Endothelial cell of umbilical vein (primary cell): ENCODE data around the gene TPST1. TPM values are rescaled to one million over a fixed set of nuclear protein-coding genes. Genes with fewer than 3 reads are reported as not detected.

Experiments
- BruUV-seq: library from RNA; stranded (reverse); fragments of 400-500 nt; replicated peaks from 2 replicates; lab custom pipeline; 2021; lab: Mats Ljungman, UMichigan
- CTCF ChIA-PET: fragments of 300-600, 350-600 bp; sonication (Branson Sonifier 250); formaldehyde crosslinking; loops from one replicate; lab custom pipeline; 2021; ENCODE audit warnings: antibody characterized with exemption, inconsistent platforms; lab: Charles Lee
- POLR2A ChIA-PET: fragments of 300-600, 350-600 bp; sonication (Branson Sonifier 250); formaldehyde crosslinking; loops from one replicate; lab custom pipeline; 2021; ENCODE audit warnings: antibody characterized with exemption, inconsistent platforms; lab: Charles Lee
- DNase-seq: peaks from one replicate; pipeline ENCODE4 v3.0.0-alpha.2; 2011; ENCODE audit warnings: low read depth, low spot score
- FAIRE-seq: peaks from 2 replicates; lab custom pipeline; 2011; peaks lifted over from hg19 to GRCh38; lab: Jason Lieb, UNC
- H2AFZ ChIP-seq: 2 replicates; pipeline ENCODE4 v1.6.0; 2012; ENCODE audit warnings: low read depth, low read length, control low read depth, inconsistent platforms
- H3K27ac ChIP-seq: 2 replicates; pipeline ENCODE4 v1.5.1; 2011; ENCODE audit warnings: low read depth, mild to moderate bottlenecking, control low read depth, low read length, moderate library complexity; ENCODE audit not compliant: insufficient read depth
- H3K27me3 ChIP-seq, 2 experiments: 2 replicates each; pipeline versions ENCODE4 v1.6.0 to v1.6.1; 2011; ENCODE audit warnings: low read length in 2 of 2, mixed read lengths in 1 of 2; ENCODE audit not compliant: control insufficient read depth in 2 of 2, insufficient read depth in 2 of 2
- H3K36me3 ChIP-seq, 2 experiments: 2 replicates in 1 of 2; 3 replicates in 1 of 2; pipeline ENCODE4 v1.5.1; 2011; ENCODE audit warnings: low read length in 2 of 2, mild to moderate bottlenecking in 1 of 2, moderate library complexity in 1 of 2; ENCODE audit not compliant: control insufficient read depth in 2 of 2, insufficient read depth in 2 of 2; ENCODE audit errors: extremely low read depth in 1 of 2
- H3K4me1 ChIP-seq: 3 replicates; pipeline ENCODE4 v1.5.1; 2011; ENCODE audit warnings: mild to moderate bottlenecking, low read length; ENCODE audit not compliant: control insufficient read depth, insufficient read depth; ENCODE audit errors: extremely low read depth
- H3K4me2 ChIP-seq: 2 replicates; pipeline ENCODE4 v1.6.1; 2011; ENCODE audit warnings: low read length, control low read depth, mixed read lengths; ENCODE audit not compliant: insufficient read depth
- H3K4me3 ChIP-seq, 3 experiments: fragments of 200-600 bp in 1 of 3; sonication (generic), shearing (Covaris generic) in 1 of 3; replicated peaks in 1 of 3; 2 replicates each; pipeline ENCODE4 v1.5.1; 2011 to 2016; ENCODE audit warnings: control low read depth in 3 of 3, low read length in 3 of 3, mild to moderate bottlenecking in 2 of 3, inconsistent platforms in 1 of 3, low read depth in 1 of 3, moderate library complexity in 1 of 3; ENCODE audit not compliant: insufficient read depth in 1 of 3
- H3K79me2 ChIP-seq: 2 replicates; pipeline ENCODE4 v1.6.0; 2012; ENCODE audit warnings: low read length, inconsistent platforms; ENCODE audit not compliant: control insufficient read depth, insufficient read depth
- H3K9ac ChIP-seq: replicated peaks from 2 replicates; pipeline ENCODE3; 2011; ENCODE audit warnings: low read length, control low read depth; ENCODE audit not compliant: insufficient read depth; ENCODE audit errors: extremely low read depth
- H3K9me1 ChIP-seq: replicated peaks from 3 replicates; pipeline ENCODE4 v1.6.0; 2011; ENCODE audit warnings: mild to moderate bottlenecking, low read length; ENCODE audit not compliant: control insufficient read depth, insufficient read depth; ENCODE audit errors: extremely low read depth
- H3K9me3 ChIP-seq: replicated peaks from 2 replicates; pipeline ENCODE4 v1.5.1; 2012; ENCODE audit warnings: low read length, inconsistent platforms; ENCODE audit not compliant: control insufficient read depth, insufficient read depth
- H4K20me1 ChIP-seq: replicated peaks from 2 replicates; pipeline ENCODE3; 2011; ENCODE audit warnings: mild to moderate bottlenecking, low read length; ENCODE audit not compliant: control insufficient read depth, insufficient read depth; ENCODE audit errors: extremely low read depth
- CTCF ChIP-seq, 2 donors: IDR thresholded peaks; 1 replicate in 1 of 2; 2 replicates in 1 of 2; pipeline ENCODE4 v1.5.1; 2011; ENCODE audit warnings: low read length in 2 of 2, mild to moderate bottlenecking in 2 of 2, moderate library complexity in 2 of 2, control low read depth in 1 of 2, inconsistent platforms in 1 of 2, low read depth in 1 of 2; ENCODE audit not compliant: insufficient read depth in 1 of 2; ENCODE audit errors: extremely low read depth in 1 of 2
- EZH2 ChIP-seq: IDR thresholded peaks from 2 replicates; pipeline ENCODE4 v1.6.1; 2012; ENCODE audit warnings: borderline replicate concordance, low read depth, mild to moderate bottlenecking, moderate library complexity, low read length, inconsistent platforms; ENCODE audit not compliant: severe bottlenecking
- FOS ChIP-seq: IDR thresholded peaks from 2 replicates; pipeline ENCODE4 v1.6.1; 2011; ENCODE audit warnings: mild to moderate bottlenecking, low read length, moderate library complexity, borderline replicate concordance; ENCODE audit not compliant: insufficient read depth
- GATA2 ChIP-seq: IDR thresholded peaks from 2 replicates; pipeline ENCODE4 v1.7.0; 2011; ENCODE audit warnings: low read depth, mild to moderate bottlenecking, moderate library complexity, mixed read lengths, low read length; ENCODE audit not compliant: insufficient read length, insufficient read depth
- JUN ChIP-seq: IDR thresholded peaks from 2 replicates; pipeline ENCODE4 v1.6.1; 2011; ENCODE audit warnings: borderline replicate concordance, low read depth; ENCODE audit not compliant: insufficient read length, insufficient read depth
- MYC ChIP-seq: IDR thresholded peaks from one replicate; pipeline ENCODE4 v1.6.1; 2011; ENCODE audit warnings: mild to moderate bottlenecking, low read depth, low read length
- POLR2A ChIP-seq: IDR thresholded peaks from 2 replicates; pipeline ENCODE4 v1.6.1; 2012; ENCODE audit warnings: low read depth, mild to moderate bottlenecking, control low read depth, low read length
- POLR2AphosphoS5 ChIP-seq: IDR thresholded peaks from 2 replicates; pipeline ENCODE4 v1.6.1; 2012; ENCODE audit warnings: low read depth, mild to moderate bottlenecking, control low read depth, low read length, moderate library complexity; ENCODE audit not compliant: insufficient read depth
- dilution Hi-C: fragments of 300-500 bp; cut with MboI; formaldehyde crosslinking; loops from one replicate; pipeline ENCODE4 v1.15.0; 2019; ENCODE audit warnings: low sequenced_read_pairs; ENCODE audit not compliant: extremely low pct_ligation_motif_present
- intact Hi-C: fragments of 100-400 bp; cut with micrococcal nuclease; formaldehyde crosslinking; loops from one replicate; pipeline ENCODE4 v1.10.0; 2022
- polyA plus RNA-seq, 4 experiments: library from polyadenylated mRNA; depleted of rRNA in 3 of 4; stranded (reverse) in 3 of 4; unstranded in 1 of 4; fragments of >200 nt; gene quantifications; 2 replicates each; pipeline versions ENCODE4 v1.2.1 to v1.2.3, GENCODE V29; 2011 to 2012; ENCODE audit warnings: missing spikeins in 1 of 4
- total RNA-seq: library from RNA; stranded (reverse); gene quantifications from 2 replicates; pipeline ENCODE4 v1.2.3, GENCODE V29; 2021
- TF ChIP-seq, protein P1 (sequence below): IDR thresholded peaks from 2 replicates; pipeline ENCODE4 v1.6.1; 2011; ENCODE audit not compliant: insufficient read depth, insufficient read length

The TPST1 gene
- total and polyA plus RNA-seq, 2 donors (not counting 3 experiments of a cell fraction or from before 2014, with no cell fraction given): 18.7 to 21.0 TPM

GRCh38 chr7:66308411-66308810 lies 103.3 kb downstream of the TPST1 start:
- Histone ChIP-seq H3K4me1 (peaks cover 49% of the 10 kb centered on the region), H3K79me2 (no peaks in the 10 kb centered on the region), H2AFZ (no peak overlapping the region), H3K9me1 (no peaks in the 10 kb centered on the region), H3K27ac (peak overlapping the region; percentile 86), H3K36me3 (no peaks in the 10 kb centered on the region), H3K4me2 (peak overlapping the region; percentile 33), H3K4me3 (no peak overlapping the region), H3K9ac (peak overlapping the region; percentile 27), H4K20me1 (no peaks in the 10 kb centered on the region), H3K9me3 (no peaks in the 10 kb centered on the region), H3K27me3 (no peaks in the 10 kb centered on the region)
- CTCF ChIA-PET: interaction anchor here (0.7 to 2.0 kb wide), 4 partner anchors 42 to 105 kb away, joined by 3 to 4 read pairs (median 4); partner anchors contain the start of gene TPST1
- dilution Hi-C loops: no loop called here
- intact Hi-C loops: no loop called here
- peak; percentile 64 for DNase-seq
- FAIRE-seq: peak; percentile 68
- no TSS peak for BruUV-seq
- TF ChIP-seq POLR2A: no peak
- TF ChIP-seq MYC: no peak
- TF ChIP-seq FOS: peak; percentile 30
- TF ChIP-seq, protein P1, sequence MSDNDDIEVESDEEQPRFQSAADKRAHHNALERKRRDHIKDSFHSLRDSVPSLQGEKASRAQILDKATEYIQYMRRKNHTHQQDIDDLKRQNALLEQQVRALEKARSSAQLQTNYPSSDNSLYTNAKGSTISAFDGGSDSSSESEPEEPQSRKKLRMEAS: peak; percentile 42
- no peak for TF ChIP-seq EZH2
- TF ChIP-seq JUN: peak; percentile 49
- POLR2A ChIA-PET: no interaction called here

- H3K4me1 ChIP-seq: peaks cover 30% of the 10 kb centered on the region
- no peaks in the 10 kb centered on the region for H3K27me3 ChIP-seq
- no peak overlapping the region for H3K4me3 ChIP-seq
- no peaks in the 10 kb centered on the region for H3K79me2 ChIP-seq
- DNase-seq (no peak), FAIRE-seq (no peak)
- no peak overlapping the region for H3K27ac ChIP-seq
- ChIA-PET CTCF (interaction anchor here (0.6 to 1.0 kb wide), 2 partner anchors 52 to 245 kb away, joined by 3 read pairs; no protein-coding TSS in a partner anchor), POLR2A (no interaction called here)
- H3K36me3 ChIP-seq: no peaks in the 10 kb centered on the region
- TF ChIP-seq CTCF (IDR thresholded peaks at IDR 0.05; ENCODE audit: extremely low read depth in 1 of 2, insufficient read depth in 1 of 2, low read depth in 1 of 2, low read length in 2 of 2) (no peak), JUN (no peak), GATA2 (no peak), FOS (no peak), MYC (no peak), POLR2AphosphoS5 (no peak), EZH2 (no peak), POLR2A (no peak)
- TF ChIP-seq, protein P1: no peak
- dilution Hi-C loops (no loop called here), intact Hi-C loops (no loop called here)
- BruUV-seq: no TSS peak
- H3K4me2 ChIP-seq: no peak overlapping the region
- H2AFZ ChIP-seq: no peak overlapping the region
- no peaks in the 10 kb centered on the region for H4K20me1 ChIP-seq
- no peaks in the 10 kb centered on the region for H3K9me3 ChIP-seq
- H3K9ac ChIP-seq: no peak overlapping the region
- no peaks in the 10 kb centered on the region for H3K9me1 ChIP-seq
Observed at GRCh38 chr7:66310620-66311019, 105.5 kb downstream of the TPST1 start.
